GM23338 (cell line): Measurements from ENCODE around the gene FAT1. TPM values are rescaled to one million over a fixed set of nuclear protein-coding genes. Genes with fewer than 3 reads are reported as not detected.

Experiments used
- ATAC-seq: fragments of 200-7000 bp; cut with Tn5 transposase; 3 replicates; pipeline ENCODE4 v1.9.1; 2020
- DNase-seq: peaks from one replicate; pipeline ENCODE4 v3.0.0-alpha.2; 2015; ENCODE audit warnings: low spot score
- H2AFZ ChIP-seq: fragments of 200-600 bp; sonication (generic); 2 replicates; pipeline ENCODE4 v1.8.0; 2016; ENCODE audit warnings: antibody characterized with exemption, mild to moderate bottlenecking, moderate library complexity
- H3F3A ChIP-seq: fragments of 200-600 bp; sonication (generic); replicated peaks from 2 replicates; pipeline ENCODE4 v1.8.0; 2017; ENCODE audit warnings: antibody characterized with exemption, mixed run types, low read depth
- H3K27ac ChIP-seq: fragments of 200-600 bp; sonication (generic); 2 replicates; pipeline ENCODE4 v1.6.1; 2016; ENCODE audit warnings: low read depth
- H3K27me3 ChIP-seq: fragments of 200-600 bp; sonication (generic); 2 replicates; pipeline ENCODE4 v1.8.0; 2016; ENCODE audit warnings: mild to moderate bottlenecking, mixed run types, moderate library complexity; ENCODE audit not compliant: insufficient read depth
- H3K36me3 ChIP-seq: fragments of 200-600 bp; sonication (generic); 2 replicates; pipeline ENCODE4 v1.8.0; 2016; ENCODE audit warnings: mild to moderate bottlenecking; ENCODE audit not compliant: insufficient read depth
- H3K4me1 ChIP-seq: fragments of 200-600 bp; sonication (generic); 2 replicates; pipeline ENCODE4 v1.8.0; 2016; ENCODE audit warnings: mild to moderate bottlenecking, moderate library complexity; ENCODE audit not compliant: insufficient read depth
- H3K4me2 ChIP-seq: fragments of 200-600 bp; sonication (generic); 2 replicates; pipeline ENCODE4 v1.7.1; 2017; ENCODE audit warnings: mixed run types
- H3K4me3 ChIP-seq: fragments of 200-600 bp; sonication (generic); 2 replicates; pipeline ENCODE4 v1.6.1; 2016; ENCODE audit warnings: mixed run types
- H3K79me2 ChIP-seq: fragments of 200-600 bp; sonication (generic); replicated peaks from 2 replicates; pipeline ENCODE4 v1.8.0; 2017; ENCODE audit warnings: mild to moderate bottlenecking; ENCODE audit not compliant: insufficient read depth
- H3K9me2 ChIP-seq: fragments of 200-600 bp; sonication (generic); 2 replicates; pipeline ENCODE4 v1.8.0; 2017; ENCODE audit not compliant: insufficient read depth
- H4K20me1 ChIP-seq: fragments of 200-600 bp; sonication (generic); replicated peaks from 2 replicates; pipeline ENCODE4 v1.8.0; 2017; ENCODE audit warnings: mild to moderate bottlenecking; ENCODE audit not compliant: insufficient read depth
- H3K27ac Mint-ChIP-seq: 2 replicates; pipeline ENCODE4 v1.8.0; 2020; ENCODE audit warnings: inconsistent platforms, mild to moderate bottlenecking, moderate library complexity, mixed read lengths
- H3K27me3 Mint-ChIP-seq: 3 replicates; pipeline ENCODE4 v1.8.0; 2022; ENCODE audit warnings: low read depth, mild to moderate bottlenecking, moderate library complexity, mixed read lengths, inconsistent platforms; ENCODE audit not compliant: insufficient read depth, poor library complexity
- H3K36me3 Mint-ChIP-seq: 3 replicates; pipeline ENCODE4 v1.8.0; 2021; ENCODE audit warnings: low read depth, mild to moderate bottlenecking, inconsistent platforms, moderate library complexity, mixed read lengths
- H3K4me1 Mint-ChIP-seq: 3 replicates; pipeline ENCODE4 v1.8.0; 2020; ENCODE audit warnings: mild to moderate bottlenecking, inconsistent platforms, mixed read lengths
- H3K4me3 Mint-ChIP-seq: 3 replicates; pipeline ENCODE4 v1.8.0; 2021; ENCODE audit warnings: moderate library complexity, mild to moderate bottlenecking, inconsistent platforms, mixed read lengths
- H3K9me3 Mint-ChIP-seq: 3 replicates; pipeline ENCODE4 v1.8.0; 2020; ENCODE audit warnings: moderate library complexity, mild to moderate bottlenecking, inconsistent platforms, mixed read lengths
- CREB1 ChIP-seq: fragments of 250-450 bp; sonication (Bioruptor Pico); IDR thresholded peaks from 2 replicates; pipeline ENCODE4 v1.5.0; 2020; ENCODE audit warnings: low read depth, mild to moderate bottlenecking, moderate library complexity
- EZH2 ChIP-seq: fragments of 200-600 bp; sonication (generic); IDR thresholded peaks from one replicate; pipeline ENCODE4 v1.8.0; 2017; ENCODE audit warnings: antibody characterized with exemption, mild to moderate bottlenecking, low read depth; ENCODE audit not compliant: unreplicated experiment
- EZH2phosphoT487 ChIP-seq: fragments of 200-600 bp; sonication (generic); IDR thresholded peaks from one replicate; pipeline ENCODE4 v1.8.1; 2018; ENCODE audit warnings: antibody characterized with exemption; ENCODE audit not compliant: unreplicated experiment
- JUNB ChIP-seq: IDR thresholded peaks from one replicate; pipeline ENCODE4 v1.6.1; 2016; ENCODE audit warnings: antibody characterized with exemption; ENCODE audit not compliant: unreplicated experiment
- NANOG ChIP-seq: IDR thresholded peaks from 2 replicates; pipeline ENCODE4 v1.6.1; 2016; ENCODE audit warnings: antibody characterized with exemption, borderline replicate concordance
- polyA plus RNA-seq: library from polyadenylated mRNA; unstranded; fragments of >200 nt; fragmentation: Nextera tagmentation; extraction: Ambion mirVana; gene quantifications from 2 replicates; pipeline ENCODE4 v1.2.1, GENCODE V29; 2016
- total RNA-seq: library from RNA; depleted of rRNA; stranded (reverse); fragments of >200 nt; shearing (Covaris generic); gene quantifications from 2 replicates; pipeline ENCODE4 v1.2.3, GENCODE V29; 2014
- TF ChIP-seq, protein P1 (sequence below): IDR thresholded peaks from 2 replicates; pipeline ENCODE4 v1.6.1; 2016; ENCODE audit warnings: antibody characterized with exemption
- TF ChIP-seq, protein P2 (sequence below): IDR thresholded peaks from one replicate; pipeline ENCODE4 v1.6.1; 2018; ENCODE audit warnings: antibody characterized with exemption; ENCODE audit not compliant: unreplicated experiment
- TF ChIP-seq, protein P3 (sequence below), 2 experiments: fragments of 200-600 bp in 1 of 2; sonication (generic) in 1 of 2; conservative IDR thresholded peaks; 2 replicates each; pipeline versions ENCODE4 v1.5.1 to v1.6.1; 2016 to 2017; ENCODE audit warnings: antibody characterized with exemption in 2 of 2, low read depth in 2 of 2, mild to moderate bottlenecking in 2 of 2, moderate library complexity in 1 of 2
- TF ChIP-seq, protein P4 (sequence below): fragments of 250-450 bp; sonication (Bioruptor Pico); IDR thresholded peaks from 2 replicates; pipeline ENCODE4 v1.5.0; 2020; ENCODE audit warnings: mild to moderate bottlenecking, moderate library complexity

FAT1 gene
- total and polyA plus RNA-seq, 2 experiments from 2014 or later: 37.6 to 137 TPM

DNA sequence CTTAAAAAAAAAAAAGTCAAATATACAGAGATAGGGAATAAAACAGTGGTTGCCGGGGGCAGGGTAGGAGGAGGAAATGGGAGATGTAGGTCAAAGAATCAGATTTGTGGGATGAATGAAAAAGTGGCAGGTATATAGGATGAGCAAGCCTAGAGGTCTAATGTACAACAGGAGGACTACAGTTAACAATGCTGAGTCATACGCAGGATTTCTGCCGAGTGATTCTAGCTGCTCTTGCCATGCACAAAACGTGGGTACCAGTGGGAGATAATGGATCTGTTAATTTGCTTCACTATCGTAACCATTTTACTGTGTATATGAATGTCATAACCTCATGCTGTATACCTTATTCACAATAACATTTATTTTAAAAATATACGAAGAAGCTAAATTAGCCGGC, 157.6 kb downstream of the FAT1 start:
- Histone ChIP-seq H3K4me2 (no peak overlapping the region), H3F3A (no peaks in the 10 kb centered on the region), H3K27ac (no peak overlapping the region), H3K4me1 (no peaks in the 10 kb centered on the region), H3K36me3 (no peaks in the 10 kb centered on the region), H2AFZ (no peak overlapping the region), H3K79me2 (no peaks in the 10 kb centered on the region), H4K20me1 (no peaks in the 10 kb centered on the region), H3K4me3 (no peak overlapping the region), H3K27me3 (no peaks in the 10 kb centered on the region), H3K9me2 (peaks cover 5% of the 10 kb centered on the region)
- H3K27me3 Mint-ChIP-seq: peaks cover 6% of the 10 kb centered on the region
- ATAC-seq (no peak), DNase-seq (no peak)
- no peaks in the 10 kb centered on the region for H3K36me3 Mint-ChIP-seq
- H3K27ac Mint-ChIP-seq: no peak overlapping the region
- no peak overlapping the region for H3K4me3 Mint-ChIP-seq
- H3K4me1 Mint-ChIP-seq: no peaks in the 10 kb centered on the region; the same call in 2 of the 3 replicates
- TF ChIP-seq, protein P1, sequence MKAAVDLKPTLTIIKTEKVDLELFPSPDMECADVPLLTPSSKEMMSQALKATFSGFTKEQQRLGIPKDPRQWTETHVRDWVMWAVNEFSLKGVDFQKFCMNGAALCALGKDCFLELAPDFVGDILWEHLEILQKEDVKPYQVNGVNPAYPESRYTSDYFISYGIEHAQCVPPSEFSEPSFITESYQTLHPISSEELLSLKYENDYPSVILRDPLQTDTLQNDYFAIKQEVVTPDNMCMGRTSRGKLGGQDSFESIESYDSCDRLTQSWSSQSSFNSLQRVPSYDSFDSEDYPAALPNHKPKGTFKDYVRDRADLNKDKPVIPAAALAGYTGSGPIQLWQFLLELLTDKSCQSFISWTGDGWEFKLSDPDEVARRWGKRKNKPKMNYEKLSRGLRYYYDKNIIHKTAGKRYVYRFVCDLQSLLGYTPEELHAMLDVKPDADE: no peak
- TF ChIP-seq, protein P2, sequence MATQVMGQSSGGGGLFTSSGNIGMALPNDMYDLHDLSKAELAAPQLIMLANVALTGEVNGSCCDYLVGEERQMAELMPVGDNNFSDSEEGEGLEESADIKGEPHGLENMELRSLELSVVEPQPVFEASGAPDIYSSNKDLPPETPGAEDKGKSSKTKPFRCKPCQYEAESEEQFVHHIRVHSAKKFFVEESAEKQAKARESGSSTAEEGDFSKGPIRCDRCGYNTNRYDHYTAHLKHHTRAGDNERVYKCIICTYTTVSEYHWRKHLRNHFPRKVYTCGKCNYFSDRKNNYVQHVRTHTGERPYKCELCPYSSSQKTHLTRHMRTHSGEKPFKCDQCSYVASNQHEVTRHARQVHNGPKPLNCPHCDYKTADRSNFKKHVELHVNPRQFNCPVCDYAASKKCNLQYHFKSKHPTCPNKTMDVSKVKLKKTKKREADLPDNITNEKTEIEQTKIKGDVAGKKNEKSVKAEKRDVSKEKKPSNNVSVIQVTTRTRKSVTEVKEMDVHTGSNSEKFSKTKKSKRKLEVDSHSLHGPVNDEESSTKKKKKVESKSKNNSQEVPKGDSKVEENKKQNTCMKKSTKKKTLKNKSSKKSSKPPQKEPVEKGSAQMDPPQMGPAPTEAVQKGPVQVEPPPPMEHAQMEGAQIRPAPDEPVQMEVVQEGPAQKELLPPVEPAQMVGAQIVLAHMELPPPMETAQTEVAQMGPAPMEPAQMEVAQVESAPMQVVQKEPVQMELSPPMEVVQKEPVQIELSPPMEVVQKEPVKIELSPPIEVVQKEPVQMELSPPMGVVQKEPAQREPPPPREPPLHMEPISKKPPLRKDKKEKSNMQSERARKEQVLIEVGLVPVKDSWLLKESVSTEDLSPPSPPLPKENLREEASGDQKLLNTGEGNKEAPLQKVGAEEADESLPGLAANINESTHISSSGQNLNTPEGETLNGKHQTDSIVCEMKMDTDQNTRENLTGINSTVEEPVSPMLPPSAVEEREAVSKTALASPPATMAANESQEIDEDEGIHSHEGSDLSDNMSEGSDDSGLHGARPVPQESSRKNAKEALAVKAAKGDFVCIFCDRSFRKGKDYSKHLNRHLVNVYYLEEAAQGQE: no peak
- no peak for TF ChIP-seq CREB1 (CRISPR knock-in tag)
- TF ChIP-seq JUNB: no peak
- TF ChIP-seq, protein P3, sequence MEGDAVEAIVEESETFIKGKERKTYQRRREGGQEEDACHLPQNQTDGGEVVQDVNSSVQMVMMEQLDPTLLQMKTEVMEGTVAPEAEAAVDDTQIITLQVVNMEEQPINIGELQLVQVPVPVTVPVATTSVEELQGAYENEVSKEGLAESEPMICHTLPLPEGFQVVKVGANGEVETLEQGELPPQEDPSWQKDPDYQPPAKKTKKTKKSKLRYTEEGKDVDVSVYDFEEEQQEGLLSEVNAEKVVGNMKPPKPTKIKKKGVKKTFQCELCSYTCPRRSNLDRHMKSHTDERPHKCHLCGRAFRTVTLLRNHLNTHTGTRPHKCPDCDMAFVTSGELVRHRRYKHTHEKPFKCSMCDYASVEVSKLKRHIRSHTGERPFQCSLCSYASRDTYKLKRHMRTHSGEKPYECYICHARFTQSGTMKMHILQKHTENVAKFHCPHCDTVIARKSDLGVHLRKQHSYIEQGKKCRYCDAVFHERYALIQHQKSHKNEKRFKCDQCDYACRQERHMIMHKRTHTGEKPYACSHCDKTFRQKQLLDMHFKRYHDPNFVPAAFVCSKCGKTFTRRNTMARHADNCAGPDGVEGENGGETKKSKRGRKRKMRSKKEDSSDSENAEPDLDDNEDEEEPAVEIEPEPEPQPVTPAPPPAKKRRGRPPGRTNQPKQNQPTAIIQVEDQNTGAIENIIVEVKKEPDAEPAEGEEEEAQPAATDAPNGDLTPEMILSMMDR (conservative IDR thresholded peaks at IDR 0.05; ENCODE audit: low read depth in 2 of 2): no peak
- TF ChIP-seq EZH2phosphoT487: no peak
- TF ChIP-seq EZH2: no peak
- TF ChIP-seq NANOG: no peak
- TF ChIP-seq, protein P4, sequence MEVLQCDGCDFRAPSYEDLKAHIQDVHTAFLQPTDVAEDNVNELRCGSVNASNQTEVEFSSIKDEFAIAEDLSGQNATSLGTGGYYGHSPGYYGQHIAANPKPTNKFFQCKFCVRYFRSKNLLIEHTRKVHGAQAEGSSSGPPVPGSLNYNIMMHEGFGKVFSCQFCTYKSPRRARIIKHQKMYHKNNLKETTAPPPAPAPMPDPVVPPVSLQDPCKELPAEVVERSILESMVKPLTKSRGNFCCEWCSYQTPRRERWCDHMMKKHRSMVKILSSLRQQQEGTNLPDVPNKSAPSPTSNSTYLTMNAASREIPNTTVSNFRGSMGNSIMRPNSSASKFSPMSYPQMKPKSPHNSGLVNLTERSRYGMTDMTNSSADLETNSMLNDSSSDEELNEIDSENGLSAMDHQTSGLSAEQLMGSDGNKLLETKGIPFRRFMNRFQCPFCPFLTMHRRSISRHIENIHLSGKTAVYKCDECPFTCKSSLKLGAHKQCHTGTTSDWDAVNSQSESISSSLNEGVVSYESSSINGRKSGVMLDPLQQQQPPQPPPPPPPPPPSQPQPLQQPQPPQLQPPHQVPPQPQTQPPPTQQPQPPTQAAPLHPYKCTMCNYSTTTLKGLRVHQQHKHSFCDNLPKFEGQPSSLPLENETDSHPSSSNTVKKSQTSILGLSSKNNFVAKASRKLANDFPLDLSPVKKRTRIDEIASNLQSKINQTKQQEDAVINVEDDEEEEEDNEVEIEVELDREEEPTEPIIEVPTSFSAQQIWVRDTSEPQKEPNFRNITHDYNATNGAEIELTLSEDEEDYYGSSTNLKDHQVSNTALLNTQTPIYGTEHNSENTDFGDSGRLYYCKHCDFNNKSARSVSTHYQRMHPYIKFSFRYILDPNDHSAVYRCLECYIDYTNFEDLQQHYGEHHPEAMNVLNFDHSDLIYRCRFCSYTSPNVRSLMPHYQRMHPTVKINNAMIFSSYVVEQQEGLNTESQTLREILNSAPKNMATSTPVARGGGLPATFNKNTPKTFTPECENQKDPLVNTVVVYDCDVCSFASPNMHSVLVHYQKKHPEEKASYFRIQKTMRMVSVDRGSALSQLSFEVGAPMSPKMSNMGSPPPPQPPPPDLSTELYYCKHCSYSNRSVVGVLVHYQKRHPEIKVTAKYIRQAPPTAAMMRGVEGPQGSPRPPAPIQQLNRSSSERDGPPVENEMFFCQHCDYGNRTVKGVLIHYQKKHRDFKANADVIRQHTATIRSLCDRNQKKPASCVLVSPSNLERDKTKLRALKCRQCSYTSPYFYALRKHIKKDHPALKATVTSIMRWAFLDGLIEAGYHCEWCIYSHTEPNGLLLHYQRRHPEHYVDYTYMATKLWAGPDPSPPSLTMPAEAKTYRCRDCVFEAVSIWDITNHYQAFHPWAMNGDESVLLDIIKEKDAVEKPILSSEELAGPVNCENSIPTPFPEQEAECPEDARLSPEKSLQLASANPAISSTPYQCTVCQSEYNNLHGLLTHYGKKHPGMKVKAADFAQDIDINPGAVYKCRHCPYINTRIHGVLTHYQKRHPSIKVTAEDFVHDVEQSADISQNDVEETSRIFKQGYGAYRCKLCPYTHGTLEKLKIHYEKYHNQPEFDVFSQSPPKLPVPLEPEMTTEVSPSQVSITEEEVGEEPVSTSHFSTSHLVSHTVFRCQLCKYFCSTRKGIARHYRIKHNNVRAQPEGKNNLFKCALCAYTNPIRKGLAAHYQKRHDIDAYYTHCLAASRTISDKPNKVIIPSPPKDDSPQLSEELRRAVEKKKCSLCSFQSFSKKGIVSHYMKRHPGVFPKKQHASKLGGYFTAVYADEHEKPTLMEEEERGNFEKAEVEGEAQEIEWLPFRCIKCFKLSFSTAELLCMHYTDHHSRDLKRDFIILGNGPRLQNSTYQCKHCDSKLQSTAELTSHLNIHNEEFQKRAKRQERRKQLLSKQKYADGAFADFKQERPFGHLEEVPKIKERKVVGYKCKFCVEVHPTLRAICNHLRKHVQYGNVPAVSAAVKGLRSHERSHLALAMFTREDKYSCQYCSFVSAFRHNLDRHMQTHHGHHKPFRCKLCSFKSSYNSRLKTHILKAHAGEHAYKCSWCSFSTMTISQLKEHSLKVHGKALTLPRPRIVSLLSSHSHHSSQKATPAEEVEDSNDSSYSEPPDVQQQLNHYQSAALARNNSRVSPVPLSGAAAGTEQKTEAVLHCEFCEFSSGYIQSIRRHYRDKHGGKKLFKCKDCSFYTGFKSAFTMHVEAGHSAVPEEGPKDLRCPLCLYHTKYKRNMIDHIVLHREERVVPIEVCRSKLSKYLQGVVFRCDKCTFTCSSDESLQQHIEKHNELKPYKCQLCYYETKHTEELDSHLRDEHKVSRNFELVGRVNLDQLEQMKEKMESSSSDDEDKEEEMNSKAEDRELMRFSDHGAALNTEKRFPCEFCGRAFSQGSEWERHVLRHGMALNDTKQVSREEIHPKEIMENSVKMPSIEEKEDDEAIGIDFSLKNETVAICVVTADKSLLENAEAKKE (CRISPR knock-in tag): no peak
- no peaks in the 10 kb centered on the region for H3K9me3 Mint-ChIP-seq
